ENCODE results near the gene TJP3.

The TJP3 gene

DNA sequence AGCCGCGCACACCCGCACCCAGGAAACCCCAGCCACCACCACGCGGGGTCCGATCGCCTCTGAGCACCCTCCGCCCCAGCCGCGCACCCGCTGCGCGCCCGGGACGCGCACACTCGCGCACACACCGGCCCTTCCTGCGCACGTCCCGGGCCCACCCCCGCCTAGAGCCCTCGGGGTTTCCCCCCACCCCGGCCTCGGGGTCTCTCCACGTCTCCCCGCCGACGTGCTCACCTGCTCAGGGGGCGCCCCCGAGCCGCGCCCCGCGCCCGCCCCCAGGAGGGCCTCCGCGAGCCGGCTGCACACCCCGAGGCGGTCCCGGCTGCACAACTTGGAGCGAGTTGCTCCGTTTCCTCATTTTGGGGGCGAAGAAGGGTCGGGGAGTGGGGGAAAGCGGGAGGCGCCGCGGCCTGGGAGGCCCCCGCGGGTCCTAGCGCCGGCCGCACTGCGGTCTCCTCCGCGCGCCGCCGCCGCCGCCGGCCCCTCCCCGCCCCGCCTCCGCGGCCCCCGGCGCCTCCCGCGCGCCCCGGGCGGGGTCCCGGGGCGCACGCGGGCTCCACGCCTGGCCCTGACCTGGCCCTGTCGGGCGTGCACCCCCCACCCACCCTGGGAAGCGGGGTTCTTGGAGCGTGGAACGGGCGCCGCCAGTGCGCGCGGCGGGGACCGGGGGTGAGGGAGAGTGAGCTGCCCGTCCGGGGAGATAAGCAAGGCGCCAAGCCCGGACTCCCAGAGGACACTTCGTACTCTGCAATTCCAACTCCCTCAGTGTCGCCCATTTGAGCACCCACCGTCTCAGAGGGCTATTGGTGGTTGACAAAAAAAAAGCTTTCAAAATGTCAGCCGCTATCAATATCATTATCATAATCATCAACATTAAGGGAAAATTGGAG lies 78.0 kb downstream of the TJP3 start, which contains the start of gene MATK:
Gene MATK (minus strand): TSS at position 444 of the 887 bp plus-strand sequence. CDS start 1,246 bp downstream, outside the sequence.
- no peak for DNase-seq

DNA sequence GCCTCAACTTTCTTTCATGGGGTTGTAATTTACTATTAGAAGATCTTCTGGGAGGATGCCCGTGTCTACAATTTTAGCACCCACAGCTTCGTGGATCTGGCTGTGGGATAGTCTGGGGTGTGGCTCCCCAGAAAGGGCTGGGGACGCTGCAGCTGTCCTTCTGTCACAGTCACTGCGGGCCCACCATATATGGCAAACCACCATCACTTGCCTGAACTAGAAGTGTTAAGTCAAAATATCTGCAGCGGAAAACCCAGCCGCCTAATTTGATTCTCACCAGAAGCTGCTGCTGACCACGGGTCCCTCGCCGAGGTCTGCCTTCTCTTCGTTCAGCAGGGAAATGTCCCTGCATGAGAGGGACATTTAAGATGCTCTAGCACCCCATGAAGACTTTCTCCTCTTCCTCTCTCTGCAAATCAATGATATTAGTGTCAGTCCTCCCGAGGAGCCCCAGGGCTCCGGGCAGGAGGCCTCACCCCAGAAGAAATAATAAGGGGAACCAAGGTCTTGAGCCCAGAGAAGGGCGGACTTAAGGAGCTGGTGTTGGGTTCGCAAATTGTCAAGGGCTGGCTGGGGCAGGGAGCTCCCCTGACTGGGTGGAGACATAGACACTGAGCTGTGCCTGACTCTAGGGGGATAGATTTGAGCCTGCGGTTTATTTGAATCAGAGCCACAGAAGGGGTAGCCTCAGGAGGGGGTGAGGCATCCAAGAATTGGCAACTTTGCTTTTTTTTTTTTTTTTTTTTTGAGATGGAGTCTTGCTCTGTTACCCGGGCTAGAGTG lies 81.0 kb downstream of the TJP3 start:
- DNase-seq: no peak

DNA sequence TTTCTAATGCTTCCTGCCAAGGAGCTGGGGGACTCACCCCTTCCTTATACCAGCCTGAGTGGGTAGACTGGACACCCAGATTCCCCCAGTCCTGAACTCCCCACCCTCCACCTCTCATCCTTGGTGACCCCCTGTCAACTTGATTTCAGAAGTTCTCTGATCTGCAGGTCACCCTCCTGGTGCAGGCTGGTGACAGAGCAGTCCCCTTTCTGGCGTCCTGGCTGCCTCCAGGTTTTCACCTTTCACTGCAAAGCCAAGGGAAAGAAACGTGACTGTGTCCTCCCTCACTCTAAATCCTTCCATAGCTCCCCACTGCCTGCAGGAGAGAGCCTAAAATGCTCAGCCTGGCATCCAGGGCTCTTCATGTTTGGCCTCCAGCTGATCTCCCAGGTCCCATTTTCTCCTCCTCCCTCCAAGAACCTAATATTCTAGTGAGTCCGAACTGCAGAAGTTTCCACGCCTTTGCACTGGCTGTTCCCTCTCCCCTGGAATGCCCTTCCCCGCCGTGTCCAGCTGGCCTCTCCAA lies 82.1 kb downstream of the TJP3 start:
- no peak for DNase-seq

DNA sequence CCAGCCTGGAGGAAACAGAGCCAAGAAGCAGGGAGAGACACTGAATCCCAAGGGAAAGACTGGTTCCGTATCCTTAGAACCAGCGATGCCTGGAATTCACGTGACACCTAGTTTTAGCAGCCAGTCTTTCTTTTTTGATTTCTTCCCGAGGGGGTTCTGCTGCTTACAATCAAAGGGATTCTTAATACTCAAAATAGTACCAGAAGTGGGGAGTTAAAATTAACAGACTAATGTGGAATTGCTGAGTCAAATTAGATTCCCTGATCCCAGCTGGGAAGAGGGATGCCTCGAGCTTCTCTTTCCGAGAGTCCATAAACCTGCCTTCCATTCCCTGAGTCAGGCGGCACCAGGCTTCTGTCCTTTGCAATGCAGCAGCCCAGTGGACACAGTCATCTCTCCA lies 82.8 kb downstream of the TJP3 start:
- DNase-seq: no peak

DNA sequence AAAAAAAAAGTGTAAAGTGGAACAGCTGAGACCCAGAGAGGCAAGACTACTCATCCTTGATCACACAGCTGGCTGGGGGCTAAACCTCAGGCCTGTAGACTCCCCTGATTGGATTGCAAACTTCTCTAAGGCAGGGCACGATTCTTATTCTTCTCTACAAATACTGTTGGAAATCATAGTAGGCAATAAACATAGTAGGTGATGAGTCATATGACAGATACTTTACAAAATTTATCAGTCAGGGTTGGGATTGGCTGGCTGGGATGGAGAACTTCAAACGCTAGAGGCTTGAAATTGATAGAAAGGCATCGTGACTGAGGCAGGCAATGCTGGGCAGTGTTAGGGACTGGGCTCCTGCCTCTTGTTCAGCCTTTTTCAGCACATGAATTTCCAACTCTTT lies 83.9 kb downstream of the TJP3 start:
- DNase-seq: no peak

DNA sequence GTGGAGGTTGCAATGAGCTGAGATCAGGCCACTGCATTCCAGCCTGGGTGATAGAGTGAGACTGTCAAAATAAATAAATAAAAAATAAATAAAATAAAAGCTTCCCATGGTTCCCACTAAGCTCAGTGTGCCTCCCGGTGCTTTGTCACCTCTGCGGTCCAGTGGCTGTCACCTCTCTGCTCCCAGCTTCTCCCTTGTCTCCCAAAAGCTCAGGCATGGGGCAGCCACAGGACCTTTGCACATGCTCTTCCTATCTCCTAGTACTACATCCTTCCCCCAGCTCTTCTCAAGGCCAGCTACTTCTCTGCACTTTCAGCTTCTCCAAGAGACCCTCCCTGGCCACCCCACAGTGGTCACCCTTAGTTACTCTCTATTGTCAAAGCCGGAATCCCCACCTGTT lies 85.6 kb downstream of the TJP3 start:
- DNase-seq: no peak

DNA sequence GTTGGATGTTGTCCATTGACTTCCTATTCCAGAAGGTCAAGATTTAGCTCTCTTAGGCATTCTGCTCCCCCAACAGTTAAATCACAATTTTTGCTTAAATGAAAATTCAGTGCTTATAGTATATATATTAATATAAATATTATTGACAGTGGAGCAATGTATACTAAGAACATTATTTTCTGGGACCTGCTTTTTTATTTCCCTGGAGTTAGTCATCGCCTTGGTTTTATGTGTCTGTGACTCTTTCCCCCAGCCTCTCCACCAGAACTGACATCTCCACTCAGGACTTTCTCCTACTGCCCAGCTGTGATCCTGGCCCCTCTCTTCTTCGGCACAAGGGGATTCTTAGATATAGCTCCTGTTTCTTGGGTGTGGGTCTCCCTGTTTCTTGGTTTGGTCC lies 88.2 kb downstream of the TJP3 start:
- DNase-seq: no peak

DNA sequence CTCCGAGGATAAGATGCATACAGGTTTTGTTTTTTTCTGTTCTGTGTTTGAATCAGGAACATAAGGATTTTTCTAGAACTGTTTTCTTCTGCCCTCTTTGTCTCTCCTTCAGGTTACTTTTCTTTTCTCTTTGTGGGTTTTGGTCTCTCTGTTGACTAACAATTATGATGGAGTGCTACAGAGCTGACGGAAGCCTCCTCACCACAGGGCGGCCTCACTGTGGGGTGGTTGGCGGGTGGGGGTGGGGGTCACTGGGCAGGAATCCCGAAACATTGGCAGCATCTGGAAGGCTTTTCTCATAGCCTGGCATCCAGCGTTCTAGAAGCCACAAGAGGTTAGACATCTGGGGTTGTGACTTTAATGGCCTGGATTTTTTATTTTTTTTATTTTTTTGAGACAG lies 90.0 kb downstream of the TJP3 start:
- DNase-seq: no peak
